Raji (cell line): Measurements from ENCODE around the gene TSTD2.

Source experiments
- POLR2A ChIP-seq: IDR thresholded peaks from 2 replicates; pipeline ENCODE4 v1.6.1; 2011; ENCODE audit warnings: low read depth, low read length, control low read depth; ENCODE audit not compliant: insufficient read depth

Gene TSTD2

DNA sequence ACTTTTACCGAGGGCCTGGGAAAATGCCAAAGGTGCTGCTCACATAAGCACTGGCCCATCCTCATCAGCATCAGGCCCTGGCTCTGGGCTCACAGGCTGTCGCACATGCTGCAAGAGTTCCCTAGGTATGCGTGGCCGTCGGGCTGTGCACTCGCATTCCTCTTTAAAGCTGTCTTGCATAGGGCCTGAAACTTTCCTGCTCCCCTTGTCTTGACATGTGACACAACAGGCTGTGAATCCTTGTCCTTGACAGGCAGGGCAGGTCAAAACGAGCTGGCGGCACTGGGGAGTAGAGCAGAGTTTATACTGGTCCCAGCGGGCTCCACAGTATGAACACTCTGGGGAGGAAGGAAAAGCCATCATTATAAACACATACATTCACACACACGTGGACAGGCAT, 30.7 kb downstream of the TSTD2 start:
- no peak for TF ChIP-seq POLR2A

- TF ChIP-seq POLR2A: no peak
Measured at GRCh38 chr9:97601228-97601898, 31.8 kb downstream of the TSTD2 start.

- TF ChIP-seq POLR2A: no peak
Measured at GRCh38 chr9:97600531-97601227, 32.5 kb downstream of the TSTD2 start.

- TF ChIP-seq POLR2A: no peak
Measured at GRCh38 chr9:97599314-97599846, 33.8 kb downstream of the TSTD2 start.

DNA sequence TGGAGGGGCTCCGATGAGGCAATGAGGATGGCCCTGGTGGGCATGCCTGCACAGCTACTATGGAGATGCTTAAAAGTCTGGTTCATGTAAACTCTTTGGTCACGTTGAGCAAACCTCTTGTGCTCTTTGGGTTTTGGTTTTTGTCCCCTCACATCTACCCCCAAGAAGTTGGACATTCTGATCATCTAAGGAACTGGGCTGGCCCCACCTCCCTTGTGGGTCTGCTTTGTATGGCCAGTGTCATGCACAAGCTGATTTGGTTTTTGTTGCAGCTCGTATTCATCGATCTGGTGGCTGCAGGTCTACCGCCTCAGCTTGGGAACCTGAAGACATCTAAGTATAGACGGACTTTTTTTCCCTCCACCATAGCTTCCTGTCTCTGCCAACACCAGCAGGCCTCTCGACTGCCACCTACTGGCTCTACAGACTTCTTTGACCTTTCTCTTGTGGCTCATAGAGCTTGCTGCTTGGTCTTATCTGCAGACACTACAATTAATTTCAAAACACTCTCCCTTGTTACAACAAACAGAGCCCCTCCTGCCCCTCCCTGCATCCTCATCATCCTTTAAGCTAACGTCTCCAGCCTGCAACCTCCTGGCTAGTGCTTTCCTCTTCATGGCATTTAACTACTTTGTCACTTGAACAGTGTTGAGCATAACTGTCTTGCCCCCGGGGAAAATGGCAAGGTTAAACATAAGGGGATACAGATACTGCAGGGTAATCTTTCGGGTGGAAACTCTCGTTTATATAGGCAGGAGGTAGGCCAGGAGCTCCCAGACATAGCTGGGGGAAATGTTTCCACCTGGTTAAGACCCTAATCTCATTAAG, 34.5 kb downstream of the TSTD2 start:
- TF ChIP-seq POLR2A: no peak

DNA sequence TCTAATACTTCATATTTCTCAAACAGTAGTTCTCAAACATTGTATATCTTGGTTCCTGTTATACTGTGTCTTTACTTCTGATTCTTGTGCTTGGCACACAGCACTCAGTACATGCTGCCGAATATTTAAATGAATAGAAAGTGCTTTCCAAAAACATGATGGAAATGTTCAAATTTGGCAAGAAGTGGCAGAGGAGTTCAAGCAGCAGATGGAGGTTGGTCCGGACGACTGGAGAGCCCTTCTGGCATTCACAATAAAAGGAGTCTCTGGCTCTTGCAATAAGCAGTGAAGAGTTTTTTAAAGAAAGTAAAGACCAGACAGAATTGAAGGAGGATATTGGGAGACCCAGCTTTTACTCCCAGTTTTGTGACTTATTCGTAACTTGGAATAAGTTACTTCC, 36.3 kb downstream of the TSTD2 start:
- no peak for TF ChIP-seq POLR2A

- TF ChIP-seq POLR2A: no peak
Measured at GRCh38 chr9:97594381-97594921, 38.7 kb downstream of the TSTD2 start.

GRCh38 chr9:97593960-97594359, 39.2 kb downstream of the TSTD2 start:
- TF ChIP-seq POLR2A: no peak

DNA sequence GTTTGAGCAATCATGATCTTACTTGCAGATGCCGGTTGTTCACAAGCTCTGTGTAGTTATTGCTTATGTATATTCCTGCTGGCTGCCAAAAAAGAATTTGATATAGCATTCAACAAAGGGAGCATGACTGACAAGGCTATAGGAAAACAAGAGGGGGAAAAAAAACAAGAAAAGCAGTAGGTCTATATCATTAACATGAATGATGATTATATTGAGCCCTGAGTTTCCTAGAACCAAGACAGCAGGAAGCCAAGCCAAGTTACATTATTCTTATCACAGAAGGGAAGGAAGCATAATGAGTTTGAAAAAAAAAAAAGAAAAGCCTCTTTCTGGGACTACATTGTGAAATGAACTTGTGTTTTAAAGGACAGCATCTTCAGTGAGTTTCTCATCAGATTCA, 41.0 kb downstream of the TSTD2 start:
- no peak for TF ChIP-seq POLR2A

DNA sequence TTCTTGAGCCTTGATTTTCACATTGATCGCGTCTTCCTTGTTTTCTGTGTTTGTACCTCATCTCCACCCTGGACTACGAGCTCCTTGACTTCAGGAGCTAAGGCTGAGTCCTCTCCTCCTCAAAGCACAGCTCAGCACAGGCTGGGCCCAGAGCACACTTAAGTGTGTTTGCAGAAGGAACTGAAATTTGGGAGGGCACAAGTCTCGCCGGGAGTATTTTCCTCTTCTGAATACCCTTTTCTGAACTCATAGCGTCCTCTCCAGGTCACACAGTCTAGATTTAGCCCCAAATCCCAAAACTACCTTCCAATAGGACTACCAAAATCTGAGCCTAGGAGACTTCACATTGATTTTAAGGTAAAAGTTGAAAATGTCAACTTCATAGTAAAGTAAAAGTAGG, 41.6 kb downstream of the TSTD2 start:
- TF ChIP-seq POLR2A: no peak

GRCh38 chr9:97579914-97580313, 53.3 kb downstream of the TSTD2 start:
- no peak for TF ChIP-seq POLR2A

- TF ChIP-seq POLR2A: no peak
Measured at GRCh38 chr9:97578846-97579245, 54.3 kb downstream of the TSTD2 start.

- TF ChIP-seq POLR2A: no peak
Measured at GRCh38 chr9:97577051-97577450, 56.1 kb downstream of the TSTD2 start.

GRCh38 chr9:97575673-97576200, 57.4 kb downstream of the TSTD2 start:
- no peak for TF ChIP-seq POLR2A

- no peak for TF ChIP-seq POLR2A
Measured at GRCh38 chr9:97573482-97574073, 59.6 kb downstream of the TSTD2 start.
